Amniotic stem cell (primary cell): ENCODE data around the gene SEMA4D.
"Not testable (repeated sequence)": the region's sequence is repeated elsewhere in the genome, so short reads cannot be mapped to it uniquely, and the experiment has no call there.

Source experiments
- DNase-seq: peaks from one replicate; lab custom pipeline; 2025; lab: John Stamatoyannopoulos, UW

The SEMA4D gene

DNA sequence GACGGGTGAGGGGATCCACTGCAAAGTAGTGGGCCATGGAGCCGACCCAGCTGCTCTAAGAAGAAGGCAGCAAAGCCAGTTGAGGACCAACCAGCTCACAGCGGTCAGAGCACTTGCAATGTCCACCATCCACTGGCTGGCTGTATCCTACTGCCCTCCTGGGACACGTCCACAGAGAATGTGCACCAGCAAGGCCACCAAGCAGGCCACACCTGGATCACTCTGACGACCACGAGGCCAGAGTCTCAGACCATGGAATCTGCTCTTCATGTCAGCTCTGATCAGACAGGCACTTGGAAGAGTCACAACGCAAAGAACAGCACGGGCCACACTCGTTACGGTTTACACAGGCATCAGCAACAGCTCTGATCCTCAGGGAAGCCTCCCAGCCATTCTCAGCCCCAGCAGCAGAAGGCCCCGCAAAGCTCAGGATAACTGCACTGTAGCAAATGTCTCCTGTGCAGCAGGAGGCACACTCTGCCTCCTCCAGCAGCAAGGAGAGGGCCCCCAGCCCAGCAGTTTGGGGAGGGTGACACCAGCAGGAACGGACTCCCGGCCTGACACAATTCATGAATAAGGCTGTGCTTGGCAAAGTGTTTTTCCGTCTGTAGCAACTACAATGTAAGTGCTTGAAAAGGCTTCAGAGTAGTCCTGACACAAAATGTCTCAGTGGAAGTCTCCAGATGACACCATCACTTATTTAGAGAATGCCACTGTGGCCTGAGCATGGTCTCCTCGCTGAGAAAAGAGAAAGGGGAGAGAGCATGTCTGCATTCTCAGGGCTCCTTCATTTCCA lies 15.7 kb downstream of the SEMA4D start:
- DNase-seq: no peak

DNA sequence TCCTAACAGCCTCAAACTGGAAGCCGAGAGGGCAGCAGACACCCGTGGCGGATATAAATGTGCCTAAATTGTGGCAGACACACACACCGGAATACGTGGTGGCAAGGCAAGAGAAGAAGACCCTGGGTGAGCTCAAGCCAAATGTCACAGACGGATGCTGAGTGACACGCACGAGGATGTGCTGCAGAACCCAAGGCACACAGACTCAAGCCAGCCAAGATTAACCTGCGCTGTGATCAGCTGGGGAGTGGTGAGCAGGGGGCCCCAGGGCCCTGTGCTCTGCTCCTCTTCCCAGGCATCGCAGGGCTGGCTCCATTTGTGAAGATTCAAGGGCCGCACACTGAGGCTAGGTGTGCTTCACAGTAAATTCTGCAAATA lies 16.4 kb downstream of the SEMA4D start:
- DNase-seq: no peak

DNA sequence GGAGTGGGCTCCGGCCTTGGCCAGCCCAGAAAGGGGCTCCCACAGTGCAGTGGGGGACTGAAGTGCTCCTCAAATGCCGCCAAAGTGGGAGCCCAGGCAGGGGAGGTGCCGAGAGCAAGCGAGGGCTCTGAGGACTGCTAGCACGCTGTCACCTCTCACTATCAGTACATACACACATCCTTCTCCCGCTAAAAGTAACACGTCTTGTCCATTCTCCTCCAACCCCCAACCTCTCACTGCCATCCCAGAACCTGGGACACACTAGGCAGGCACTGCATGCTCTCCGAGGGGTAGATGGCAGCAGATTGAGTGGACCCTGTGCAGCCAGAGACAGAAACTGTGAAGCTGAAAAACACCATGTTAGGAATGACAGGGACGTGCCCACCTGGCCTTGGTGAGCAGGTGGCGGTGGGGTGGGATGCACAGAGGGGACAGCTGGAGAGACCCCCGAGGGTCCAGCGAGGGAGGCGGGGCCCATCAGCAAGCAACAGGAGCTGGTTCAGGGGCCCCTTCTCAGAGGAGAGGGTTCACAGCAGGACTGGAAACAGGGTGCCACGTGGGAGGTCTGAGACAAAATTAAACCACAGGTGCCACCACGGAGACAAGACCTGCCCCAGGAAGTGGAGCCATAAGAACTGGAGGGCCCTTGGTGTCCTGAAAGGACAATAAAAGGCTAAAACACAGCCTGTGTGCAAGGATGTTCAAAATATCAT lies 16.9 kb downstream of the SEMA4D start:
- no peak for DNase-seq

DNA sequence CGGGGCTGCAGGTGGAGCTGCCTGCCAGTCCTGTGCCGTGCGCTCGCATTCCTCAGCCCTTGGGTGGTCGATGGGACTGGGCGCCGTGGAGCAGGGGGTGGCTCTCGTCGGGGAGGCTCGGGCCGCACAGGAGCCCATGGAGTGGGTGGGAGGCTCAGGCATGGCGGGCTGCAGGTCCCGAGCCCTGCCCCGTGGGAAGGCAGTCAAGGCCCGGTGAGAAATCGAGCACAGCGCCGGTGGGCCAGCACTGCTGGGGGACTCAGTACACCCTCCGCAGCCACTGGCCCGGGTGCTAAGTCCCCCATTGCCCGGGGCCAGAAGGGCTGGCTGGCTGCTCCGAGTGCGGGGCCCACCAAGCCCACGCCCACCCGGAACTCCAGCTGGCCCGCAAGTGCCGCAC lies 17.5 kb downstream of the SEMA4D start:
- DNase-seq: not testable (repeated sequence)

DNA sequence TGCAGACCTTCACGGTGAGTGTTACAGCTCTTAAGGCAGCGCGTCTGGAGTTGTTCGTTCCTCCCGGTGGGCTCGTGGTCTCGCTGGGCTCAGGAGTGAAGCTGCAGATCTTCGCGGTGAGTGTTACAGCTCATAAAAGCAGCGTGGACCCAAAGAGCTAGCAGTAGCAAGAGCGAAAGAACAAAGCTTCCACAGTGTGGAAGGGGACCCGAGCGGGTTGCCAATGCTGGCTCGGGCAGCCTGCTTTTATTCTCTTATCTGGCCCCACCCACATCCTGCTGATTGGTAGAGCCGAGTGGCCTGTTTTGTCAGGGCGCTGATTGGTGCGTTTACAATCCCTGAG lies 18.3 kb downstream of the SEMA4D start:
- DNase-seq: not testable (repeated sequence)

DNA sequence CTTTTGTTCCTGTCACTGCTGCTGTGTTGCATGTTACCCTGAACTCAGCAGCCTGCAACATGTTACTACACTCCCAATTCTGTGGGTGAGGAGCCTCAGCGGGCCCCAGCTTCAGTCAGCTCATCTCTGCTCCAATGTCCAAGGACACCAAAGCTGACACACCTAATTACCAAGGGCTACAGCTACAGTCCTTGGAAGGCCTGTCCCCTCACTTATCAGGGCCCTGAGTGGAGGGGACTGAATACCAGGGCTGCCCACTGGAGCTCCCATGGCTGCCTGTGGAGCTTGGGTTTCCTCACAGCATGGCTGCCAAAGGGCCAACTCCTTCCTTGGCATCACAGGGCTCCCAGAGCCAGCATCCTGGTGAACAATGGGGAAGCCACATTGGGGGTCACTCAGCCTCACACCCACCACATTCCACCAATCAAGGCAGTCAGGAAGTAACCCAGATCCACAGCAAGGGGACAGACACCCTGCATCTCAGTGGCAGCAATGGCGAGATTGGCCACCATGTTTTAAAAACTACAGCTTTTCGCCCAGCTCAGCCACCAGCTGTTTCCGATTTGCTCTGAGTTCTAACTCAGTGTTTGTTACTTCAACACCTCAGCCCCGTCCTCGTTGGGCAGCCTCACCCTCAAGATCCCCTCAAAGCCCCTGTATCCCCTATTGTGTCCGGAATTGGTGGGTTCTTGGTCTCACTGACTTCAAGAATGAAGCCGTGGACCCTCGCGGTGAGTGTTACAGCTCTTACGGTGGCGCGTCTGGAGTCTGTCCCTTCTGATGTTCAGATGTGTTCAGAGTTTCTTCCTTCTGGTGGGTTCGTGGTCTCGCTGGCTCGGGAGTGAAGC lies 18.9 kb downstream of the SEMA4D start:
- DNase-seq: no peak

DNA sequence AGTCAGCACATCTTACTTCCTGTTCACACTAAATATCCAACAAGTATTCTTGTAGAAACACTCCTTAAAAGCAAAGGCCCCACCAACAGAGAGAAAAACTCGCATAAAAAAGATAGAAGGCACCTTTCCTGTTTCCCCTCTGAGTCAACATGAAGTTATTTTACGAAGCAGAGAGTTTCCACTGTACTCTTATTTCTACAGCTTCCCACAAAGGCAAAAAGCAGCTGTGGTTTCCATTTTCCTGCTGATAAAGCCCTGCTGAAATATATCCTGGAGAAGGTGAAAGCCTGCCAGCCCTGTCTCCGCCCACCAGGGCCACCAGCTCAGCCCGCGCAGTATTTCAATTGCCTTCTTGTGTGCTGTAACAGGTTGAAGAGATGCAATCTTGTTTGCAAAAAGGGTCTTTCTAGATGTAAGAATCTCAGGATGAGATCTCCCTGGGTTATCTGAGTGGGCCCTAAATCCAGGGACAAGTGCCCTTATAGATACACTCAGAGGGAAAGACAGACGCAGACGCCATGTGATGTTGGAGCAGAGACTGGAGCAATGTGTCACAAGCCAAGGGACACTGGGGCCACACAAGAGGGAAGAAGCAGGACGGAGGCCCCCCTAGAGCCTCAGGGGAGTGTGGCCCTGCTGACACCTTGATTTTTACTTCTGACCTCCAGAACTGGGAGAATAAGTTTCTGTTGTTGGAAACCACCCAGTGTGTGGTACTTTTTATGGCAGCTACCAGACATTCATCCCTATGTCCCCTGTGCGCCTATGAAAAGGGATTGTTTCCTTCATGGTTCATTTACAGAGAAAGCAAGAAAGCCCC lies 19.9 kb downstream of the SEMA4D start:
- no peak for DNase-seq

DNA sequence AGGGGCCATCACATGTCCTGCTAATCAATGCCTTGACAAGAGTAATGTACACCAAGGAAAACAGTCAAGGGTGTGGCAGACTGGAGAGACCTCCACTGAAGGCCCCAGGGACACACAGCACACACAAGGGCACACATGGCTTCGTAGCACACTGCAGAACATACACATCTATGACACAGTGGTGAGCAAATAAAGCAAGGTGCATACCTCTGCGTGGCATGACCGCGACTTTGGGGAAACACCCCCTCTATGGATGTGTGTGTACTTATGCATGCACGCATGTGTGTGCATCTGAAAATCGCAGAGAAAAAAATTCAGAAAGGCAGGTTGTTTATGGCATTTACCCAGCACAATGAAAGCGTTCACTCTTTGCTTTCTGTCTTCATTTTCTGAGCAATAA lies 20.5 kb downstream of the SEMA4D start:
- no peak for DNase-seq

DNA sequence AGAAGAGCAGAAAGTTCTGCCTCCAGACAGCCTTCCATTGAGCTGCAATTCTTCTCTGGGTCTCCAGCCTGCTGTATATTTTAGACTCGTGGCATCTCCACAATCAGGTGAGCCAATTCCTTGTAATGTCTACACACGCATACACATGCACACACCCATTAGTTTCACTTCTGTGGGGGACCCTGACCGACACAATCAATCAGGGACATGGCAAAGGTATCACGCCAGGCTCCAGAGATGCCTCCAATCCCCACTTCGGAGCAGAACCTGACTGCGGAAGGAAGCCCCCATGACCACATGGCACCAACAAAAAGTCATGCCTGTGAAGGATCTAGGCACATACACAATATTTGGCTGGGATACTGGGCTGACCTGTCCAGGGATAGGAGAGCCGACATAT lies 21.4 kb downstream of the SEMA4D start:
- DNase-seq: no peak

DNA sequence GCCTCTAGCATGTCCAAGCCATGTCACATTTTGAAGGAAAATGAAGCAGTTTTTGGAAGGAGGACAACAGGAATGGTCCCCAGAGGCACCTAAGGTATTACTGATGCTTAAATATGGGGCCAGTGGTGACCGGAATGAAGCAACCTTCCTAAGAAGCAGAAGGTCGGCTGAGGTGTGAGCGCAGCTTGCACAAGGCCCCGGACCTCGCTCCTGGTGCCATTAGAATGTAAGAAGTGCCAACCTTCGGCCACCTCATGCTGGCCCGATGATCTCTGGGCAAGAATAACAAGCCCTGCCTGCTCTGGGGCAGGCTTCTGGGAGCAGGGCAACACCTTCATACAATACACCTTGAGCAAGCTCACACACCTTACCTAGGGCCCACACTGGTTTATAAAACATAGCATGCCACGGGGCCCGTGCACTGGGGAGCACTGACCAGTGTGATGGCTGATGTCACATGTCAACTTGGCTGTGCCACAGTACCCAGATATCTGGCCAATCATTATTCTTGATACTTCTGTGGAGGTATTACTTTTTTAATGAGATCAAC lies 21.9 kb downstream of the SEMA4D start:
- no peak for DNase-seq

DNA sequence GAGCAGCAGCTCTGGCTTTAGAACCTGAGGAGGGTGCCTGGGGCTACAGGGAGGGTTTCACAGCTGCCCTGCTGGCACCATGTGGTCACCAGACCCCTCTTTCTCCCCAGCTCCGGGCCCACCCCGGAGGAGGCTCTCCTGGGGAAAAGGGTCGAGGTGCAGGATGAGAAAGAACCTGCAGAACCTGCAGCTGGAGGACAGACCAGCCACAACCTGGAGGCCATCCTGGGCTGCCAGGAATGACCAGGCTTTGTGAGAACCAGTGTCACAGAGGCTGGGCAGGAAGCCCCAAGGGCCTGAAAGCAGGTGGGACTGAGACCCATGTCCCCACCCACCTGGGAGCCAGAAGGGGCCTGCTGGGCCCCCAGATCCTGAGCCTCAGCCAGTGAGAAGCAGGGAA lies 23.0 kb downstream of the SEMA4D start:
- no peak for DNase-seq

DNA sequence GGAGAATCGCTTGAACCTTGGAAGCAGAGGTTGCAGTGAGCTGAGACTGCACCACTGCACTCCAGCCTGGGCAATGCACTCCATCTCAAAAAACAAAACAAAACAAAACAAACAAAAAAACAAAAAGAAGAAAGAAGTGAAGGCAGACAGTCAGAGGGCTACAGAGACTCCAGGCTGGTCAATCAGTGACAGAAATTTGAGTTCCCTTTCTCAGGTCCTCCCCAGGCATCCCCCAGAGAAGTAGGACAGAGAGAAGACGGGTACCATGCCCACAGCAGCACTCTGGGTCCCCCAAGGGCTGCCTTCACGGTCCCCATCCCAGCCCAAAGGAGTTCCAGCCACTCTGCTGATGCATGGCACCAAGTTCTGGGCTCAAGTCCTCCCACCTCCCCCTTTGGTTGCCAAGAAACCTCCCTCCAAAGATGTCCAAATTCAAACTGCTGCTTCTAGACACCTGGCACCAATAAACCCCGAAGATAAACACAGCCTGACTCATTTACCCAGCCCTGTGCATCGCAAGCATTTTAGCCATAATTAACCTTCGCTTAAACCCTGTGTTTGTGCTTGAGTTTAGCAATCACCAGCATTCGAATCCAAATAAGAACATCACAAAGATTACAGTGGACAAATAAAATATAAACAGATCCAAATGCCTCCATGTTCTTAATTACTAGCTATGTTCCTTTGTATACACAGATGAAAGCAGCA lies 24.0 kb downstream of the SEMA4D start:
- no peak for DNase-seq

DNA sequence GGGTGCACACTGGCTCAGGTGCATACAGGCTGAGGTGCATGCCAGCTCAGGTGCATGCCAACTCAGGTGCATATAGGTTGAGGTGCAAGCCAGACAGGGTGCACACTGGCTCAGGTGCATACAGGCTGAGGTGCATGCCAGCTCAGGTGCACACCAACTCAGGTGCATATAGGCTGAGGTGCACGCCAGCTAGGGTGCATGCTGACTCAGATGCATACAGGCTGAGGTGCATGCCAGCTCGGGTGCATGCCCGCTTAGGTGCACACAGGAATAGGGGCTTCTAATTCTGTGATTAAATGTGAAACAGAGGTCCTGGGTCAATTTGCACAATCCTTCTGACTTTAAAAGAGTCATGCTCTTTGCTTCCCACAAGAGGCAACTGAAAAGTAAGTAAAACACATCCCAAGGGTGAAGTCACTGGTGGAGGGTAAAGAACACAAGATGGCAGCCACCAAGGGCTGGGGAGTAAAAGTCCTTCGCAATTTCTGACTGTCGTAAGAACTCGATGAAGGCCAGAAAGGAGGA lies 26.1 kb downstream of the SEMA4D start:
- DNase-seq: not testable (repeated sequence)

DNA sequence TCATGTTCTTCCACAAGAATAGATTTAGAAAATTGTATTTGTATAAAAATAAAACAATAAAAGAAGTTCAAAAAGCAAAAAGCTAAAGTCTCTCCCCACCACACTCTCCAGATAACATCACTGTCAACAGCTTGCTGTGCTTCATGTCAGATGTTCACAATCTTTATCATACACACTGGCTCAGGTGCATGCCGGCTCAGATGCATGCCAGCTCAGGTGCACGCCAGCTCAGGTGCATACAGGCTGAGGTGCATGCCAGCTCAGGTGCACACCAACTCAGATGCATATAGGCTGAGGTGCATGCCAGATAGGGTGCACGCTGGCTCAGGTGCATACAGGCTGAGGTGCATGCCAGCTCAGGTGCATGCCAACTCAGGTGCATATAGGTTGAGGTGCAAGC lies 26.5 kb downstream of the SEMA4D start:
- no peak for DNase-seq

DNA sequence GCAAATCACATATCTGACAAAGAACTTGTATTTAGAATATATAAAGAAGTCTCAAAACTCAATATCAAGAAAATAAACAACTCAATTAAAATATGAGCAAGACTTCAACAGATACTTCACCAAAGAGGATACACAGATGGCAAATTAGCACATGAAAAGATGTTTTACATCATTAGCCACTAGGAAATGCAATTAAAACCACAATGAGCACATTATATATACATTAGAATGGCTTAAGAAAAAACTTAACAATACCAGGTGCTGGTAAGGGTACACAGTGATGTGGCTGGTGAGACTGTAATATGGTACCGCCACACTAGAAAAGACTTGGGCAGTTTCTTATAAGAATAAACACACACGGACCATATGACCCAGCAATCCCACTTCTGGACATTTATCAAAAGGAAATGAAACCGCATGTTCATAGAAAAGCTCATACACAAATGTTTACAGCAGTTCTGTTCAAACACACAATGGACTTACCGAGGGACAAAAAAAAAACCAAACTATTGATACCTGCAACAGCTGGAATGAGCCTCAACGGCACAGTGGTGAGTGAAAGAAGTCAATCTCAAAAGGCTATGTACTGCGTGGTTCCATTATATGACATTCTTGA lies 27.6 kb downstream of the SEMA4D start:
- no peak for DNase-seq

DNA sequence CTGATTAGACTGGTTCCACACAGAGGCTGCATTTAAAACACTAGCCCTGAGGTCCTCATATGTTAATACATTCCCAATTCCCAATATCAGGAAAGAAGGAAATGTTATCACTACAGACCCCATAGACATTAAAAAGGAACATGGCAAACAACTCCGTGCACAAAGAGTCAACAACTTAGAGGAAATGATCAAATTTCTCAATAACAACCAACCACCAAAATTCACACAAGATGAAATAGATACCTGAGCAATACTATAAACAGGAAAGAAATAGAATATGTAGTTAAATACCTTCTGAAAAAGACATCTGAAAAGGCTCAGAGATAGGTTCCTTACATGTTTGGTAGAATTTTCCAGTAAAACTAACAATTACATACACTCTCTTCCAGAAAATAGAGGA lies 28.9 kb downstream of the SEMA4D start:
- no peak for DNase-seq

DNA sequence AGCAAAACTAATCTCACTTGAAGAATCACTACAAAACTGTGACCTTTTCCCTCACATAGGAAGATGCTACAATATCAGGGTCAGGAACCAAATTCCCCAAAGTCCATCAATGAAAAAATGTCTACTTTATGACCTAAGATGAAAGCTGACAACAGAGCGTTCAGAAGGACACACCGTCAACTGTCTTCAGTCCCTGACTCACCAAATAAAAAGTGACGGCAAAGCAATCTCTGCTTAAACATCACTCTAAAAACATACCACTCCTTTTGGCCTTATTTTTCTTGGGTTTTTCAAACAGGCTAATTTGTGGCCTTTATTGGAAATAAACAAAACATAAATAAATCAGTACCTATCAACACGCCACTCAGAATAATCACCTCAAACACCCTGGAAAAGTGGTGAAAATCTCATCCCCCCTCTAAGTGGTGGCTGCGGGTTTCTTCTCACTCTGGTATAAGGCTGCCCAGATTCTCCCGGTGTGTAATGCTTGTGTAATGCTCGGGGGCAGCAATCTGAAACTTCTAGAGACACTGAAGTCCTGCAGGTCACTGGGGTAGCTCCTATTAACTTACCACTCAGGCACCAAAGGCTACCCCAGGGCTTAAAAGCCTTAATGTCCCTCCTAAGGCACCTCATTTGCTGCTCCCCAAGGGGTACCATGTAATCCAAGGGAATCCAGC lies 29.5 kb downstream of the SEMA4D start:
- no peak for DNase-seq

DNA sequence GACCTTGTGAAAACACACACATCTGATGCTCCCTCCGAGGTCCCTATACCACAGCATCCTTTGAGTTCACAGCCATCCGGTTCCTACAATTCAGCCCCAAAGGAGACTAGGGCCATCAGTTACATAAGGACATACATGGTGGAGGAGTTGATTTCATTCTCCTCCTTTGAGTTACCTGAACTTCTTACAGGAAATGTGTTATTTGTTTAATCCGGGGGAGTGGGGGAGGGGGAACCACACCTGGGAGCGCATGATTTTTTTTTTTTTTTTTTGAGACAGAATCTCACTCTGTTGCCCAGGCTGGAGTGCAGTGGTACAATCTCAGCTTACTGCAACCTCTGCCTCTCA lies 30.7 kb downstream of the SEMA4D start:
- DNase-seq: no peak

DNA sequence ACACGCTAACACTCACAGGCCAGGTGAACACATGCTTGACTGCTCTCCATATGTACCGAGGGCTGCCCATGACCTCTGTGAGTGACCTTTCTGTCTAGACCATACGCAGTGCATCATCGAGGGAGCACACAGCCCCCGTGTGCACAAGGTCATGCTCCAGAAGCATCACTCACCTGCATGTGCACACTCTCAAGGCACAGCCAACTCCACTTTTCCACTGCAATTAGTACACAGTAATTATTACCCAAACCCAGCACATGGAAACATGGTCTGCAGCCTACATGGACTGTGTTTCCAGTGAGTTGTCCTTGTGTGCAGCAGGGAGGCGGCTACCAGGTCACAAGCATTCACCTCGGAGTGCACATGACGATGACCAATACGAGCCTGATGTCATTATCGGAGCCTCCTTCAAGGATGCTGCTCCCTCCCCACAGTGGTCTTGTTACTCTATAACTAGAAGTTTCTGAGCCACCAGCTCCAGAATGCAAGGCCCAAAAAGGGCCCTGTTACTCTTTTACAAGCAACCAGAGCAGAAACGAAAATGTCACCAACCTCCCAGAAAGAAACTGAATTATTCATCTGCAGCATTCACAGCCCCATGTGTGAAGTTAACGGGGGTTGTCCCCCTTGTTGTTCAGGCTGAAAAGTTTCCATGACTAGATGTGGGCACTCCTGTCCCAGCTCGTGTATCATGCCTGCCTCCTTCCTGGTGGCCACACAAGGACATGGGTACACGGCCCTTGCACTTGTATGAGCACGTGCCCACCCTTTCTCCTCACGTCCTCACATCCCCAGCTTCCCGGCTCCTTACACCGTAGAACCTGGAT lies 31.2 kb downstream of the SEMA4D start:
- no peak for DNase-seq
